ENCODE measurements around the gene NCAM2.

- TF ChIP-seq CTCF (tag by site-specific recombination; IDR thresholded peaks at IDR 0.05) (no peak), BCL11A (tag by site-specific recombination; IDR thresholded peaks at IDR 0.05; ENCODE audit: low read depth) (no peak), REST (tag by site-specific recombination; IDR thresholded peaks at IDR 0.05) (no peak), SALL2 (tag by site-specific recombination; IDR thresholded peaks at IDR 0.05; ENCODE audit: borderline replicate concordance) (no peak)
Observed at GRCh38 chr21:21165063-21165645, 166.9 kb downstream of the NCAM2 start.
